Caco-2 (cell line): ENCODE results near the gene FOXR1. TPM values are rescaled to one million over a fixed set of nuclear protein-coding genes. Genes with fewer than 3 reads are reported as not detected.

Source experiments
- BruUV-seq: library from RNA; stranded (reverse); fragments of 400-500 nt; replicated peaks from 2 replicates; lab custom pipeline; 2021; lab: Mats Ljungman, UMichigan
- CTCF ChIA-PET: fragments of 300-600 bp; sonication (Branson Sonifier 250); formaldehyde crosslinking; loops from one replicate; lab custom pipeline; 2022; ENCODE audit warnings: antibody characterized with exemption; lab: Charles Lee
- POLR2A ChIA-PET: fragments of 300-600 bp; sonication (Branson Sonifier 250); formaldehyde crosslinking; loops from one replicate; lab custom pipeline; 2022; ENCODE audit warnings: antibody characterized with exemption; lab: Charles Lee
- DNase-seq, 2 experiments: peaks; one replicate each; pipeline versions ENCODE4 v3.0.0 to v3.0.0-alpha.2; 2020 to 2022
- H3K27me3 ChIP-seq: replicated peaks from 2 replicates; pipeline ENCODE4 v1.6.0; 2011; ENCODE audit warnings: low read length; ENCODE audit not compliant: control insufficient read depth, insufficient read depth
- H3K36me3 ChIP-seq: 2 replicates; pipeline ENCODE4 v1.5.1; 2011; ENCODE audit warnings: low read length; ENCODE audit not compliant: control insufficient read depth, insufficient read depth
- H3K4me1 ChIP-seq: fragments of 250-450 bp; sonication (Bioruptor Pico); 2 replicates; pipeline ENCODE4 v1.5.1; 2020; ENCODE audit warnings: mild to moderate bottlenecking
- H3K4me3 ChIP-seq: 2 replicates; pipeline ENCODE4 v1.5.1; 2011; ENCODE audit warnings: low read depth, mild to moderate bottlenecking, control low read depth, low read length
- H3K9me3 ChIP-seq: fragments of 250-450 bp; sonication (Bioruptor Pico); 2 replicates; pipeline ENCODE4 v1.5.1; 2020; ENCODE audit warnings: mild to moderate bottlenecking, moderate library complexity
- H3K27ac Mint-ChIP-seq: one replicate; pipeline ENCODE4 v1.8.0; 2022; ENCODE audit warnings: mixed read lengths; ENCODE audit not compliant: unreplicated experiment
- H3K27me3 Mint-ChIP-seq: one replicate; pipeline ENCODE4 v1.8.0; 2022; ENCODE audit warnings: mixed read lengths; ENCODE audit not compliant: insufficient read depth, unreplicated experiment
- H3K36me3 Mint-ChIP-seq: one replicate; pipeline ENCODE4 v1.8.0; 2022; ENCODE audit warnings: mild to moderate bottlenecking, mixed read lengths; ENCODE audit not compliant: insufficient read depth, unreplicated experiment
- H3K4me1 Mint-ChIP-seq: one replicate; pipeline ENCODE4 v1.8.0; 2022; ENCODE audit warnings: low read depth, mixed read lengths; ENCODE audit not compliant: unreplicated experiment
- H3K4me3 Mint-ChIP-seq: one replicate; pipeline ENCODE4 v1.8.0; 2022; ENCODE audit warnings: mild to moderate bottlenecking, moderate library complexity, mixed read lengths; ENCODE audit not compliant: unreplicated experiment
- H3K9me3 Mint-ChIP-seq: one replicate; pipeline ENCODE4 v1.8.0; 2022; ENCODE audit warnings: mixed read lengths; ENCODE audit not compliant: unreplicated experiment
- intact Hi-C: fragments of 100-400 bp; cut with micrococcal nuclease; formaldehyde crosslinking; loops from one replicate; pipeline ENCODE4 v1.10.0; 2022; ENCODE audit not compliant: unreplicated experiment
- total RNA-seq: library from RNA; stranded (reverse); gene quantifications from 2 replicates; pipeline ENCODE4 v1.2.3, GENCODE V29; 2022
- TF ChIP-seq, protein P1 (sequence below), 2 experiments: fragments of 200-600 bp in 1 of 2; IDR thresholded peaks; 1 replicate in 1 of 2; 2 replicates in 1 of 2; pipeline versions ENCODE4 v1.5.1 to v1.8.0; 2011 to 2022; ENCODE audit warnings: antibody characterized with exemption in 1 of 2, control low read depth in 1 of 2, inconsistent platforms in 1 of 2, low read depth in 1 of 2, low read length in 1 of 2, mild to moderate bottlenecking in 1 of 2, moderate library complexity in 1 of 2; ENCODE audit not compliant: insufficient read depth in 1 of 2, severe bottlenecking in 1 of 2, unreplicated experiment in 1 of 2

Gene FOXR1
- total RNA-seq, 1 experiment from 2014 or later = not detected

GRCh38 chr11:118956094-118956846, 15.3 kb upstream of the FOXR1 start, which contains the start of gene UPK2:
UPK2 (plus strand) TSS chr11:118956298; CDS start chr11:118956351, 53 bp downstream.
- Histone ChIP-seq H3K9me3 (no peaks in the 10 kb centered on the region; the same call in 1 of the 2 replicates), H3K27me3 (no peaks in the 10 kb centered on the region), H3K4me1 (peaks cover 15% of the 10 kb centered on the region), H3K4me3 (no peak within 1 kb of the TSS), H3K36me3 (no peaks in the 10 kb centered on the region)
- BruUV-seq = TSS peak; percentile 73
- DNase-seq = peak; percentile 93 to 96
- TF ChIP-seq, protein P1, sequence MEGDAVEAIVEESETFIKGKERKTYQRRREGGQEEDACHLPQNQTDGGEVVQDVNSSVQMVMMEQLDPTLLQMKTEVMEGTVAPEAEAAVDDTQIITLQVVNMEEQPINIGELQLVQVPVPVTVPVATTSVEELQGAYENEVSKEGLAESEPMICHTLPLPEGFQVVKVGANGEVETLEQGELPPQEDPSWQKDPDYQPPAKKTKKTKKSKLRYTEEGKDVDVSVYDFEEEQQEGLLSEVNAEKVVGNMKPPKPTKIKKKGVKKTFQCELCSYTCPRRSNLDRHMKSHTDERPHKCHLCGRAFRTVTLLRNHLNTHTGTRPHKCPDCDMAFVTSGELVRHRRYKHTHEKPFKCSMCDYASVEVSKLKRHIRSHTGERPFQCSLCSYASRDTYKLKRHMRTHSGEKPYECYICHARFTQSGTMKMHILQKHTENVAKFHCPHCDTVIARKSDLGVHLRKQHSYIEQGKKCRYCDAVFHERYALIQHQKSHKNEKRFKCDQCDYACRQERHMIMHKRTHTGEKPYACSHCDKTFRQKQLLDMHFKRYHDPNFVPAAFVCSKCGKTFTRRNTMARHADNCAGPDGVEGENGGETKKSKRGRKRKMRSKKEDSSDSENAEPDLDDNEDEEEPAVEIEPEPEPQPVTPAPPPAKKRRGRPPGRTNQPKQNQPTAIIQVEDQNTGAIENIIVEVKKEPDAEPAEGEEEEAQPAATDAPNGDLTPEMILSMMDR (IDR thresholded peaks at IDR 0.05; ENCODE audit: insufficient read depth in 1 of 2, low read depth in 1 of 2, low read length in 1 of 2, severe bottlenecking in 1 of 2, unreplicated experiment in 1 of 2) = peak; percentile 99 to 100
- no peaks in the 10 kb centered on the region for H3K36me3 Mint-ChIP-seq
- ChIA-PET POLR2A (interaction anchor here (0.6 to 0.9 kb wide), 2 partner anchors 41 to 45 kb away, joined by 3 read pairs; no protein-coding TSS in a partner anchor), CTCF (interaction anchor here (0.5 to 2.0 kb wide), 9 partner anchors 29 to 296 kb away, joined by 3 to 14 read pairs (median 4); no protein-coding TSS in a partner anchor)
- H3K27me3 Mint-ChIP-seq = peaks cover 2% of the 10 kb centered on the region
- intact Hi-C loops = loop anchor here (1.0 kb wide), 5 partner anchors 28 to 297 kb away; no protein-coding TSS in a partner anchor
- H3K4me1 Mint-ChIP-seq = peaks cover 15% of the 10 kb centered on the region
- H3K9me3 Mint-ChIP-seq = no peaks in the 10 kb centered on the region
- H3K27ac Mint-ChIP-seq = peak within 1 kb of the TSS; percentile 34
- peak within 1 kb of the TSS; percentile 5 for H3K4me3 Mint-ChIP-seq

- Histone ChIP-seq H3K27me3 (no peaks in the 10 kb centered on the region), H3K9me3 (no peaks in the 10 kb centered on the region; the same call in 1 of the 2 replicates), H3K4me1 (peaks cover 15% of the 10 kb centered on the region), H3K4me3 (no peak overlapping the region), H3K36me3 (no peaks in the 10 kb centered on the region)
- Mint-ChIP-seq H3K4me1 (peaks cover 15% of the 10 kb centered on the region), H3K27me3 (no peaks in the 10 kb centered on the region), H3K27ac (no peak overlapping the region), H3K9me3 (no peaks in the 10 kb centered on the region), H3K36me3 (no peaks in the 10 kb centered on the region), H3K4me3 (no peak overlapping the region)
- POLR2A ChIA-PET = interaction anchor here (0.6 to 0.9 kb wide), 2 partner anchors 41 to 46 kb away, joined by 3 read pairs; no protein-coding TSS in a partner anchor
- intact Hi-C loops = loop anchor here (1.0 kb wide), 5 partner anchors 29 to 298 kb away; no protein-coding TSS in a partner anchor
- CTCF ChIA-PET = interaction anchor here (0.5 to 2.0 kb wide), 9 partner anchors 29 to 296 kb away, joined by 3 to 14 read pairs (median 4); no protein-coding TSS in a partner anchor
- TF ChIP-seq, protein P1 (IDR thresholded peaks at IDR 0.05; ENCODE audit: insufficient read depth in 1 of 2, low read depth in 1 of 2, low read length in 1 of 2, severe bottlenecking in 1 of 2, unreplicated experiment in 1 of 2) = no peak
- no TSS peak for BruUV-seq
- no peak for DNase-seq
Measured at GRCh38 chr11:118956847-118957469, 14.6 kb upstream of the FOXR1 start.

DNA sequence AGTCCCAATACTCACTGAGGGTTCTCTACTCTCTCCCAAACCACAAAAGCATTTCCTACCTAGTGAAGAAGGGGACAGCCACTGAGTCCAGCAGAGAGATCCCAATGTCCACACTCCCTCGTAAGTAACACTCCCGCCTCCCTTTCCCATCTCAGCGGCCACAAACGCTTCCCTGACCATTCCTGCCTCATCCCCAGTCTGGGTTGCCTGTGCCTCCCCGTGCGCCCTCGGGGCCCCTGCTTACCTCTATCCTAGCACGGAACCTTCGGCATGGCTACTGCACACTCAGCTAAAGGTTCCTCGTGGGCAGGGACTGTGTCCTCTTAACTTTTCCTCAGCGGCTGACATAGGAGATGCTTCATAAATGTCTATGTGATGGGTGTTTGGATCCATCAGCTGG, 14.0 kb upstream of the FOXR1 start:
- H3K27me3 ChIP-seq = no peaks in the 10 kb centered on the region
- Mint-ChIP-seq H3K27me3 (no peaks in the 10 kb centered on the region), H3K36me3 (no peaks in the 10 kb centered on the region), H3K9me3 (no peaks in the 10 kb centered on the region), H3K4me3 (no peak overlapping the region), H3K27ac (no peak overlapping the region), H3K4me1 (peaks cover 15% of the 10 kb centered on the region)
- ChIA-PET CTCF (interaction anchor here (0.5 to 2.0 kb wide), 6 partner anchors 9 to 294 kb away, joined by 3 to 14 read pairs (median 4); no protein-coding TSS in a partner anchor), POLR2A (no interaction called here)
- no peaks in the 10 kb centered on the region; the same call in 1 of the 2 replicates for H3K9me3 ChIP-seq
- H3K4me1 ChIP-seq = peaks cover 15% of the 10 kb centered on the region
- TF ChIP-seq, protein P1 (IDR thresholded peaks at IDR 0.05; ENCODE audit: insufficient read depth in 1 of 2, low read depth in 1 of 2, low read length in 1 of 2, severe bottlenecking in 1 of 2, unreplicated experiment in 1 of 2) = no peak
- DNase-seq = no peak
- intact Hi-C loops = no loop called here
- no TSS peak for BruUV-seq
- H3K4me3 ChIP-seq = no peak overlapping the region
- no peaks in the 10 kb centered on the region for H3K36me3 ChIP-seq
